ENCODE measurements around the gene CELF3.
A peak's percentile ranks its signal among the peaks of the same experiment; 100 is the strongest.
"Not testable (repeated sequence)": the region's sequence is repeated elsewhere in the genome, so short reads cannot be mapped to it uniquely, and the experiment has no call there.

The CELF3 gene

DNA sequence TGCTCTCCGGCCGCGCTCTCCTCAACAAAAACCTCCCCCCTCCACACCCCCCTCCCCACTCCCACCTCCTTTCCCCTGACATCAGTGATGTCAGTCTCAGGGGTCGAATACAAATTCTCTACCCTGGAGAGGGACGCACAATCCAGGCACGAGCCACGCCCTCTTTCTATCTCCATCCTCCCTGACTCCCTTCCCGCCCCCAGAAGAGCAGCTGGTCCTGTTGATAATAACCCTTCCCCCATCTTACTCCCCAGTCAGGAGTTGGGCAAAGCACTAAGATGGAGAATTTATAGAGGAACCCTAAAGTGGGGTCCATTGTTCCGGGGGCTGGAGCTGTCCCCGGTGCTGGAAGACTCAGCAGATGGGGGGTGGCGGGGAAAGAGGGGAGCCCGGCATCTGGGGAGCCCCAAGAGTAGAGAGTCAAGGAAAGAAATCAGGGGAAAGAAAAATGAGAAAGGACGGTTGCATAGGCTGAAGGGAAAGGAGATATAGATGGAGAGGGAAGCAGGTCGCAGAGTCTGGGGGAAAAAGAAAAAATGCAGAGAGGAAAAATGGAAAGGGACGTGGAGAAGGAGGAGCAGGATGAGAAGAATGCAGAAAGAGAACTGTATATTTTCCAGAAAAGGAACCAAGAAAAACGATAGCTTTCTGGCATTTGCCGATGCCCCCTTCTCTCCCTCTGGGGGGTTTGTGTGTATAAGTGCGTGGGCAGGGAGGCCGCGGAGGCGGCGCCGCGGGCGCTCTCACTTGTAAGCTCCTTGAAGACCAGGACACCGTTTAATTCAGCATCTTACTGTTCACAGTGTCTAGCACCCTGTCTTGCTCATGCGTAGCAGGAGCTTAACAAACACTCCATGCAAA is at the start of gene CELF3:
CELF3 (minus strand) TSS at position 33 of the 861 bp plus-strand sequence. CDS start 783 bp downstream, outside the sequence.
- peak; percentile 58 for DNase-seq (ENCODE audit: low read depth, low spot score)

DNA sequence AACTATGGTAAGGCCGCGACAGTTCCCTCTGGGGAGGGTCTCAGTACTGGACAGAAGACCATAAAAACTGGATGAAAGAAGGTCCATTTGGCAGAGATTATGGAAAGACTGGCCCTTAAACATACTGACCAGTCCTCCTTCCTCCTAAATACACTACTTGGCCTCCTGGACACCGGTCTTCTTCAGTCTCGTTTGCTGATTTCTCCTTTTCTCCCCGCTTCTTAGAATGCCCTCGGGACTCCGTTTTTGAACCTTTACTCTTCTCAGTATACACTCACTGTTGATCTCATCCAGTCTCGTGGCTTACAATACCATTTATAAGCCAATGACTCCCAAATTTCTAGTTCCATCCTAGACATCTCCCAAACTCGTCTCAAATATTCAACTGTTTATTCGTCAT is 47.4 kb upstream of the CELF3 start:
- no peak for DNase-seq (ENCODE audit: low read depth, low spot score)

DNA sequence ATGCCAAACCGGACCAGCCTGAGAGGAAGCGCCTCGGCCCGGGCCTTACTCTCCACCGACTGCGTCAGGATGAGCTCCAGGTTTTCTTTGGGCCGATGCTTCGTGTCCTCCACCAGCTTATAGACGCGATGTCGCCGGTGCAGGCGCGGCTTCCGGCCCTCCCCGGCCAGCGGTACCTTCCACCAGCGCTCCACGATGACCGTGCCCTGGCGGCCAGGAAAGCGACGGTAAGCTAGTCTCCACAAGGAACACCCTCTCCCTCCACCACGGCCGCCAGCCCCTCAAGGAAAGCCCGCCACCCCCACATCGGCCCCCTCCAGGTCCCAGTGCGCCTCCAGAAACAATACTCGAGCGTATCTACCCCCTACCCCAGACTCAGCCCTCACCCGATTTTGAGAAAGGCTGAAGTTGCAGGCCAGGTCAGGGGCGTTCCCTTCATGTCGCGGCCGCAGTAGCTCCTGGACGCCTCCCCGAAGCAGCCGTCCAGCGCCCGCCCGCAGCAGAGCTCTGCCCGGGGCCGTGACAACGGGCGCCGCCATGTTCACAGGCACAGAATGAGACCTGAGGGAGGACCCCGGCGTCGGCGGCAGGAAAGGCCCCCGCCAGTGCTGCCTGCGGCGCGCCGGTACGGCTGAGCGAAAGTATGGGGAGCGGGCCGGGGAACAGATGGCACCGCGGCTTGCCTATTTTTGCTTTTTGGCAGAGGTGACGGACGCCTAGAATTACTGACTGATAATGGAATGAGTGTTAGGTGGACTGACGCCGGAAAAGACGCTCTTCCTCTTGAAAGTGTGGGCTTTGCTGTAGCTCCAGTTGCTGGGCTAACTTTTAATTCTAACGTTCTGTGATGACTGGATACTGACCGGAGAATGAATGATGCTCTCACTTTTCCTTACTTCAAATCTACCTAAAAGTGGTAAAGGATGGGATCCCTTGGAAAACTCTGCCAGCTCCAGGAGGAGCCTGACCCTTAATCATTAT is 46.6 kb upstream of the CELF3 start, which contains the start of gene MRPL9:
MRPL9 (minus strand) TSS at position 556 of the 981 bp plus-strand sequence; CDS start at position 539, 17 bp downstream.
- DNase-seq (ENCODE audit: low read depth, low spot score), result peak; percentile 93

DNA sequence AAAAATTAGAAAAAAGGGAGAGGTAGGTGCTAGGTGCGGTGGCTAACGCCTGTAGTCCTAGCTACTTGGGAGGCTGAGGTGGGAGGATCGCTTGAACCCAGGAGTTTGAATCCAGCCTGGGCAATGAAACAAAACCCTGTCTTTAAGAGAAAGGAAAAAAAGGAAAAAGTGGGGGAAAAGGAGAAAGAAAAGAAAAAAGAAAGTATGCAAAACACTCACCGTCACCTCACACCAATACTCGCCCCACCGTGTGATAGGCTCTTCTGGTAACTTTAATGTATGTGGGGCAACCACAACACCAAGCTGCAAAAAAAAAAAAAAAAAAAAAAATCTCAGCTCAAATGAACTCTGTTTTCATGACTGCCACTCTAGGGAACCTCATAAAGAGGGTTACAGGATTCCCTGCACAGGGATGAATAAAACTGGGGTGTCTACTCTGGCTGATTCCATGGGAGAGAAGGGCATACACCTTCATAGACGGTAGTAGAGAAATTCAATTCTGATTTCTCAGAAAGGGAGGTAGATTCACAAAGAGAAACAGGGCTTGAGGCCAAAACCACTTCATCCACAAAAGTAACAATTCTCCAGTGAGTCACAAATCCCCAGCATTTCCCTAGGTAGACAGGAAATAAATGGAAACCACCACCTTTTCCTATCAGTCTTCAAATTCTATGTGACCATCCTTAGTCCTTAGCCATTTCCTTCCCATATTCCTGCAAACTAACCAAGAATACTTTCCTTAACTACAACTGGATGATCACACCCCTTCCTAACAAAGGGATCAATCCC is 44.2 kb upstream of the CELF3 start:
- DNase-seq (ENCODE audit: low read depth, low spot score), result peak; percentile 35

DNA sequence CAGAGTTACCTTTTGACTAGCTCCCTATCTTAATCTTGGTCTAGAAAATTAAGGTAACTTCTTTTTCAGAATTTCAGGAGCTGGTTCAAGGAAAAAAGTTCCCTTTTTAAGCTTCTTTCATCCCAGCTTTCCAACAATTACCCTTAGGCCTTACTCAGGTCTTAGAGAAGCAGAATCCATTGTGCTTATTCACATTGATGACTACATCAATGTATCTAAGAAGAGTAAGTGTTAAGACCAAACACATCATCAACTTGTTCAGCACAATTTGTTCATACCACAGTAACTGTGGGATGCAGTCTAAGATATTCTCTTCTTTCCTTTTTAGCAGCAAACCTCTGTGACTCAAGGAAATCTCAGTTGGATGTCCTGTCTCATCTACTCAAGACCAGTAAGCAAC is 42.6 kb upstream of the CELF3 start:
- no peak for DNase-seq (ENCODE audit: low read depth, low spot score)

DNA sequence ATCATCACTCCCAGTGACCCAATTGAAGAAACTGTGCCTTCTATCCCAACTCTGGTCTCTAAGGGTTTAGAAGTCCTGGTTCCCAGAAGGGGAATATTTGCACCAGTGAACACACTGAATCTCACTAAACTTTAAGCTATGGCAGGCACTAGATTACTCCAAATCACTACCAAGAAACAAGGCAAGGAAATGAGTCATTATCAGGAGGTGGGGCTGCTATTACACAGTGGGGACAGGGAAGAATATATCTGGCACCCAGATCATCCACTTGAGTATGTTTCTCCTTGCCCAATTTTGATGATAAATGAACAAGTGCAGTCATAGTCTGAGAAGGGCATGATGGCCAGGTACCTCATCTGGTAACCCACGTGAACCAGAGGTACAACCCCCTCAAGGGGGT is 39.7 kb upstream of the CELF3 start:
- DNase-seq (ENCODE audit: low read depth, low spot score), result no peak

DNA sequence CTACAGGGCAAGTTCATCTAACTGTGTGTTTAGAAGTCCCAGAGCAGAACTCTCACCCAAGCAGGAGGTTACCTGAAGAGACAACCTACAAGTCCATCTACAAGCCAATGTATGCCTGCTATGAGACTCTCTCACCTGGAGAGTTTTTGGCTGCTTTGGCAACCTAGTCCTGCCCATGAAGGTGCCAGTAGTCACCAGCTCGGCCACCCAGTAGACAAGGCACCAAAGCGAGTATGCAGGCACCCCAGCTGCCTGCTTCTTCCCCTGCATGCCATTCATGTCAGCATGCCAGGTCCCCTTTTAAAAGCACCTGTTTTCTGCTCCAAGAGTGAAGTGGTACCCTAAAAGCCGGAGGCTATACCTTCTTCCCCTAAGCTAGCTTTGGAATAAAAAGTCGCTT is 24.9 kb upstream of the CELF3 start:
- no peak for DNase-seq (ENCODE audit: low read depth, low spot score)

DNA sequence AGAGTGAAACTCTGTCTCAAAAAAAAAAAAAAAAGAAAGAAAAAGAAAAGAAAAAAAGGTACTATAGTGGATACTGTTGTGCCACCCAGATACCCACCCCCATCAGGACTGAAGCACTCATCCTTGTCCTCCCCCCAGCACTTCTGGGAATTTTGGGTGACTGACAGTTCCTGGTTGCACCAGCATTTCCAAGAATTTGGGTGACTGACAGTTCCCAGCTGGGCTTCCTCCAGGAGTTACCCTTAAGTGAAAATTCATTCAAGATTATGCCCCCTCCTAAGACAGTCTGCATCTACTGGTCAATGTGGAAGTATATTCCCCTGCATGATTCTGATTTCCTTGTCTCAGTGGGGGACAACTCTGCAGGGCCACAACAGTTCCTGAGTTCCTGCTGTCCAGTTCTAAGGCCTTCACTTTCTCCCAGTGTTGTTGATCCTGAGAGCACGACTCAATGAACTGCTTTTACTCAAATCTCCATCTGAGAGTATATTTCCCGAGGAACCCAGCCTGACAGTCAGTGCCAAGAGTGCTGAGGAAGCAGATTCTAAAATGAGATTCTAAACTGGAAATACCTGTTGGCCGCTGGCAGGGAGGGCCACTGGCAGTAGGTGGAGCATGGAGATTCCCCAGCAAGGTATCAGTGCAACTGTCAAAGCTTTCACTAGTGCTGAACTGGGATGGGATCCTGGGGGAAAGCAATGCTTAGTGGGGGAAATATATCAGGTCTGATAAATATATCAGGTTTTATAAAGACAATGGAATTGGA is 23.2 kb upstream of the CELF3 start:
- no peak for DNase-seq (ENCODE audit: low read depth, low spot score)

DNA sequence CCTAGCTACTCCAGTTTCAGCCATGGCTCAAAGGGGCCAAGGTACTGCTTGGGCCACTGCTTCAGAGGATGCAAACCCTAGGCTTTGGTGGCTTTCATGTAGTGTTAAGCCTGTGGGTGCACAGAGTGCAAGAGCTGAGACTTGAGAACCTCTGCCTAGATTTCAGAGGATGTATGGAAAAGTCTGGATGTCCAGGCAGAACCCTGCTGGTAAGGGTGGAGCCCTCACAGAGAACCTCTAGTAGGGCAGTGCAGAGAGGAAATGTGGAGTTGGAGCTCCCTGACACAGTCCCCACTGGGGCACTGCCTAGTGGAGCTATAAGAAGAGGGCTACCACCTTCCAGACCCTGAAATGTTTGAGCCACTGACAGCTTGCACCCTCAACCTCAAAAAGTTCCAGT is 20.9 kb upstream of the CELF3 start:
- DNase-seq (ENCODE audit: low read depth, low spot score), result no peak

DNA sequence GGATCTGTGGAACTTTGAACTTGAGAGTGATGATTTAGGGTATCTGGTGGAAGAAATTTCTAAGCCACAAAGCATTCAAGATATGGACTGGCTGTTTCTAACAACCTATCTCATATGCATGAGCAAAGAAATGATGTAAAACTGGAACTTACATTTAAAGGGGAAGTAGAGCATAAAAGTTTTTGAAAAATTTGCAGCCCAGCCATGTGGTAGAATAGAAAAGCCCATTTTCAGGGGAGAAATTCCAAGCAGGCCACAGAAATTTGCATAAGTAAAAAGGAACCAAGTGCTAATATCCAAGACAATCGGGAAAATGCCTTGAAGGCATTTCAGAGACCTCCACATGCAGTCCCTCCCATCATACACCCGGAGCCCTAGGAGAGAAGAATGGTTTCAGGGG is 20.4 kb upstream of the CELF3 start:
- DNase-seq (ENCODE audit: low read depth, low spot score), result no peak

DNA sequence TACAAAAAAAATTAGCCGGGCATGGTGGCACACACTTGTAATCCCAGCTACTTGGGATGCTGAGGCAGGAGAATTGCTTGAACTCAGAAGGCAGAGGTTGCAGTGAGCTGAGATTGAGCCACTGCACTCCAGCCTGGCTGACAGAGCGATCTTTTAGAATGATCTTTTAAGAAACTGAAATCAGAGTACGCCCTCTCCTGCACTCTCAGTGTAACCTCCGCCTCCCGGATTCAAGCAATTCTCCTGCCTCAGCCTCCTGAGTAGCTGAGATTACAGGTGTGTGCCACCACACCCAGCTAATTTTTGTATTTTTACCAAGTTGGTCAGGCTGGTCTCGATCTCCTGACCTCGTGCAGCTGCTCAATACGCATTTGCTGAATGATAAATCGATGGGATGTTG is 17.4 kb upstream of the CELF3 start:
- DNase-seq (ENCODE audit: low read depth, low spot score), result not testable (repeated sequence)

DNA sequence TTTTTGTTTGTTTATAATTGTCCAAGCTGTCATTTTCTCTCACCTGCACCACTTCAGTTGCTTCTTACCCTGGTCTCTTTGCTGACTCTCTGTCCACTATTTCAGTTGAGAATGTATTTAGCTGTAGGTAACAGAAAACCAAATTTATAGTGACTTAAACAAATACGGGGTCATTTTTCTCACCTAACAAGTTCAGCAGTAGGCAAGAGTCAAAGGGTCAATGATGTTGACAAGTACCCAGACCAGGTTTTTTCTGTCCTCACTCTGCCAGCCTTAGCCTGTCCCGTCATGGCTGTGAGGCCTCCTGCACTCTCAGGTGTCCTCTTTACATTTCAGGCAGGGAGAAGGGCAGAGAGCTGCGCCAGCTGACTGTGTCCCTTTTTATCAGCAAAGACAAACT is 16.5 kb upstream of the CELF3 start:
- DNase-seq (ENCODE audit: low read depth, low spot score), result no peak

DNA sequence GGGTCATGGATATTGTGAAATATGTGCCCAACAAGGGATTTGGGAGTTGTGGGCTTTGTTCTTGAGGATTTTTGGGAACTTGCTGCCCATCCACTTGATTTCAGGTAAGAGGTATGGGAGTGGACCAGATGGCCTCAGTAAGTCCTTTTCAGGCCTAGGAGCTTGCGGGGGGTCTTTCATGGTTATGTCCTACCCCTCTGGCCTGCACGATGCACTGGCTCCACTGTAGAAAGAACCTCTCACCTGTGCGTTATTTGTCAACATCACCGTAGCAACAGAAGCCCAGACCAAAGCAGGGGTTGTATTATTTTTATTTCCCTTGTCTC is 13.3 kb upstream of the CELF3 start:
- no peak for DNase-seq (ENCODE audit: low read depth, low spot score)

DNA sequence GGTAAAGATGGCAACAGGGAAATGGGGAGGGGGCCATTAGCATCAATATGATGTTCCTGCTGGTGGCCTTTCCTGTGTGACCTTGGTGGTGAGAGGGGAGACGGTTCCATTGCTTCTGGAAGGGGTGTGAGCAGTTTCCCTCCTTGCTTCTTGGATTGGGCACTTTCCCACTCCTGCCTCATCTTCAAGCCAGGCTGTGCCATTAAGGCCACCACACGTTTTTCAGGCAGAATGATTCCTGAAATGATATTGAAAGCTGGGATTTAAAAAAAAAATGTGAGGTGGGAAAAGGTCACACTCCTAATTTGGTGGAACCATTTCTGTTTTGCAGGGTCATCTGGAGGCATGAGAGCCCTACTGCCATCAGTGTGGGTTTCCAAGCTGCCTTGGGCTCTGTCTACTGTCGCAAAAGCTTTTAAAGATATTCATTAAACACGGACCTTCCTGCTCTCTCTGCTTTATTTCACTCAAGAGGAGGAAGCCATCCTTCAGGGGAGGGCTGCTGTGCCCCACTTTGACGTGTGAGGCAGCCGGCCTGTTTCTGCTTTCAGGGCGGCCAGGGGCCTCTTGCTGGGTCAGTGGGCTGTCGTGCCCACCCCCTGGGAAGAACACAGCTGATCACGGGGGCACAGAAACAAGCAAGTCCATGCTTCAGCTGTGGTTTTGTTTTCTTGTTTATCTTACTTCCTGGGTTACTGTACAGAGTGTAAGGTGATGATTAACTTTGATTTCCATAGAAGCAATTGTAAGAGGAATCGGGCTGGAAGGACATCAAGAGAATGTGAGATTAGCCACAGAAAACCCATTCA is 12.8 kb upstream of the CELF3 start:
- DNase-seq (ENCODE audit: low read depth, low spot score), result no peak

DNA sequence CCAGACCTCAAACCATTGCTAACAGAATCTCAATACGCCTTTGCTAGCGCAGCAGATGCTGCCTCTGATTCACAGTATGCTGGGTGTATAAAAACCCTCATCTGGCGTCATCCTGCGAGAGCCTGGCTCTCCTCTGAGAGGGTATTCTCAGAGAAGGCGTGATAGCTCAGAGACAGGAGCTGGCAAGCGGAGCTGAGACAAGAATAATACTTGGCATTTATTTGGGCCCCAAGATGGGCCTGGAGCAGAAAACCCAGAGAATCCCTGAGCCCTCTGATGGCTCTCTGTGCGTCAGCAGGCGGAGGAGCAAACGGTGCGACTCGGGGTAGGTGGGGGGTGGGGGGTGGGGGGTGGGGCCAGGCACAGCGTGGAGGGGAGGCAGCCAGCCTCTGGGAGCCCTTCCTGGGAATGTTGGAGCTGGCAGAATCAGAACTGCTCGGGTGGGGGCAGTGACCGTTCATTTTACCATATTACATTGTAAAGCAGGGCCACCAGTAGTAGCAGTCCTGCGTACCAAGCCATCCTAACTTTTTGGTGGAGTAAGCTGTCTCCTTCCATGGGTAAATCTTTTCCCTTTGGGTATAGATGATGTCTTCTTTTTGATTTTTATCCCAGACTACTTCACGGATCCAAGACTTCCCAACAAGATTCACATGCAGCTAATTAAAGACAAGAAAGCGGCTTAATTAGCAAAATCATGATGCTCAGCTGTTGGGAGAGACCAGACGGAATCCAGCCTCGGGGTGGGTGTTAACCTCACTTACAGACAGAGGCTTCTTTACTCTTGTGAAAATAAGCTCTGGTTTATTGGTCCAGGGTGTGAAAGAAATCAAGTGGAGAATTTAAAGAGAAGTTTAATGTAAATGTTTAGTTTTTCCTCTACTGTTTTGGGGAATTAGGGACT is 11.8 kb upstream of the CELF3 start:
- peak; percentile 68 for DNase-seq (ENCODE audit: low read depth, low spot score)

DNA sequence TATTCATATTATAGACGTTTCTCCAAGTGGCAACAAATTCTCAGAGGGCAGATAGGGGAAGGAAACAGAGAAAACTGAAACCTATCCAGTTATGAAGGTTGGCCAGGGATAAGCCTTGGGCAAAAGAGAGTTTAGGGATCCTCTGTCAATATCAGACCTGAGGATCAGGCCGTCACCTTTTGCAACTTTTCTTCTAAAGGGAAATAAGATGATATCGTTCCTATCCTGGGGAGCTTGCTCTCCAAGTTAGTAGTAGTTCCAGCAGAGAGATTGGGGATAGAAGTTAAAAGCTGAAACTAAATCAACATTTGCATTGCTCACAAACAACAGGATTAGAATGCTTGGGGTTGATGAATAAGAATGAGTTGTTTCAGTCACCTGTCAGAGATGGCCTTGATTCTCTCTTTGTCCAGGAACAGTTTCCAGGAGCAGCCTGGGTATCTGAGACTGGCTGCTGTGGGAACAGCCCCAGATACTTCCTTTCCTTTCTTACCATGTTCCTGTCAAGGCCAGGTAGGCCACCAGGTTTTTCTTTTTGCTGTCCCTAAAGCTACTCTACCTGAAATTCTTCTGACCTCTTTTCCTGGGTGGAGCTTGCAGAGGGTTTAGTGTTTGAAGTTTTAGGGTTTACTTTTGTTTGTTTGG is 7.2 kb upstream of the CELF3 start:
- DNase-seq (ENCODE audit: low read depth, low spot score), result no peak

DNA sequence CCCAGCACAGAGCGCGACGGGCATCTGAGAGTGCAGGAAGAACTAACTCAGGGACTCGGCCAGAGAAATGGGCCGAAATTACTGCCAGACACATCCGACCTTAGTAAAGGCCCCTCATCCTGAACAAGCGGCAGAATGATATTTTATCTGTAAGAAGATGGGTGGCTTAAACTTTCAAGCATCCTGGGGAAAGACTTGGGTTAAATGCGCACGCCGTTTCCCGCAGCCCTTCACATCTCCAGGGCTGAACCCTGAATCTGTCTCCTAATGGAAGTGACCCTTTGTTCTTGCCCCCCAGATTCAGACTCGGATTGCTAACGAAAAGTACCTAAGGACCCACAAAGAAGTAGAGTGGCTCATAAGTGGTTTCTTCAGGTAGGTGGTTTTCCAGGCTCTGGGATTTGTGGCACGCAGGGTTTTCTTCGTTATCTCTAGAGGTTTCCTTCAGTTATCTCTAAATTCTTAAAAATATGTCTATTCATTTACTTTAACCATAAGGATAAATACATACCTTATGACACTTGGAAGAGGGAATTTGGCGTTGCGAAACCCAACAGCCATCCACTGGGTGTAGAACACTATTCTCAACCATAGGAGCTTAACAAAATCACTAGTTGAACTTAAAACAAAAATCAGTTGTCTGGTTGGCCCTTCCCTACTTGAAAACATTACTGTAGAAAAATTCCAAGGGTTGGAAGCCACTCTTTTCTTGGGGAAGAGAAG is 5.3 kb upstream of the CELF3 start:
- DNase-seq (ENCODE audit: low read depth, low spot score), result no peak

Measured in astrocyte of the hippocampus (primary cell).